ENCODE measurements around the gene TPRG1.

- TF ChIP-seq POLR2A (IDR thresholded peaks at IDR 0.05): no peak
- no peak for TF ChIP-seq CTCF (IDR thresholded peaks at IDR 0.05)
Observed at GRCh38 chr3:189342811-189343210, 171.0 kb downstream of the TPRG1 start.

All from gastroesophageal sphincter (tissue), 3 donors.